Hepatocyte (in vitro differentiated cells): ENCODE measurements around the gene HMGB4.

ENCODE experiments used
- EZH2 ChIP-seq: fragments of 200-600 bp; sonication (generic); IDR thresholded peaks from 2 replicates; pipeline ENCODE4 v1.6.1; 2016; ENCODE audit warnings: antibody characterized with exemption, mild to moderate bottlenecking, borderline replicate concordance
- TF ChIP-seq, protein P1 (sequence below): fragments of 200-600 bp; sonication (generic); IDR thresholded peaks from 2 replicates; pipeline ENCODE4 v1.5.1; 2016; ENCODE audit warnings: antibody characterized with exemption, mild to moderate bottlenecking; ENCODE audit not compliant: poor library complexity

DNA sequence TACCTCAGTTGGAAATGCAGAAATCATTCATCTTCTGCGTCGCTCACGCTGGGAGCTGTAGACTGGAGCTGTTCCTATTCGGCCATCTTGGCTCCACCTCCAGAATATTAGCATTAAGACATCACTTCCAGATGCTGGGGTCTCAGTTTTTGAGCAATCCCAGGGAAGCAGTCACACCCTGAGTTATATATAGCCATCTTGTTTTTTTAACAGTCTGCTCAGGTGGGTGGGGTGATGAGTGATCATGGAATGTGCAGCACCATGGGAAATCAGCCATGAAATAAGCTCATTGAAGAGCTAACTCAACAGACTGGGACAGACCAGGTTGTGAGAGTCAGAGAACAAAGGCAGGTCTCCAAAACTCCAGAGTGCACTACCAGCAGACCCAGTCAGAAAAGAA, 27.0 kb upstream of the HMGB4 start:
- TF ChIP-seq EZH2 = no peak
- TF ChIP-seq, protein P1, sequence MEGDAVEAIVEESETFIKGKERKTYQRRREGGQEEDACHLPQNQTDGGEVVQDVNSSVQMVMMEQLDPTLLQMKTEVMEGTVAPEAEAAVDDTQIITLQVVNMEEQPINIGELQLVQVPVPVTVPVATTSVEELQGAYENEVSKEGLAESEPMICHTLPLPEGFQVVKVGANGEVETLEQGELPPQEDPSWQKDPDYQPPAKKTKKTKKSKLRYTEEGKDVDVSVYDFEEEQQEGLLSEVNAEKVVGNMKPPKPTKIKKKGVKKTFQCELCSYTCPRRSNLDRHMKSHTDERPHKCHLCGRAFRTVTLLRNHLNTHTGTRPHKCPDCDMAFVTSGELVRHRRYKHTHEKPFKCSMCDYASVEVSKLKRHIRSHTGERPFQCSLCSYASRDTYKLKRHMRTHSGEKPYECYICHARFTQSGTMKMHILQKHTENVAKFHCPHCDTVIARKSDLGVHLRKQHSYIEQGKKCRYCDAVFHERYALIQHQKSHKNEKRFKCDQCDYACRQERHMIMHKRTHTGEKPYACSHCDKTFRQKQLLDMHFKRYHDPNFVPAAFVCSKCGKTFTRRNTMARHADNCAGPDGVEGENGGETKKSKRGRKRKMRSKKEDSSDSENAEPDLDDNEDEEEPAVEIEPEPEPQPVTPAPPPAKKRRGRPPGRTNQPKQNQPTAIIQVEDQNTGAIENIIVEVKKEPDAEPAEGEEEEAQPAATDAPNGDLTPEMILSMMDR = no peak
